ENCODE results near the gene CFAP91. TPM values are rescaled to one million over a fixed set of nuclear protein-coding genes. Genes with fewer than 3 reads are reported as not detected.

CFAP91 gene
- polyA plus RNA-seq, 4 donors: 0.43 to 3.2 TPM; not detected in 2

DNA sequence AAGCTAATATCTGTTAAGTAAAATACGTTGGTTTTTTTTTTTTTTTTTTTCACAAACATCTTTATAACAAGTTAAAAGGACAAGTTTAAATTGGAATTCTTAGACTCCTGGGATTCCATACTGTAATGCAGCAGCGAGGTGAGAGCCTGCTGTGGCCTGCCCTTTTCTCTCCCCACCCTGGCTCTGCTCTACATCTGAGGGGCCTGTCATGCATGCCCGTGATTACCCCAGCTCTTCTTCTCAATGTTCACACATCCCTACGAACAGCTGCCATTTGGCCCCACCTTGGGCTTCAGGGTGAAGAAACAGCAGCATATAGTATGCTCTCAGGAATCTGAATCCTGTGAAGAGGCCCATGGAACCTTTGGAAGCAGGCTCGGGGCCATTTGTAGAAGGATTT is 14.7 kb downstream of the CFAP91 start:
- H3K9me3 ChIP-seq (ENCODE audit: control insufficient read depth in 2 of 2, insufficient read depth in 1 of 2, low read depth in 1 of 2, low read length in 1 of 2): no peaks in the 10 kb centered on the region
- peak overlapping the region in 2 of 3 donors; percentile 52 to 57 for H3K27ac ChIP-seq (ENCODE audit: low read depth in 1 of 3, low read length in 2 of 3)
- peaks cover 0 to 18% (median 2%) of the 10 kb centered on the region in 3 donors for H3K4me1 ChIP-seq (ENCODE audit: control insufficient read depth in 3 of 3, insufficient read depth in 2 of 3, low read depth in 1 of 3, low read length in 2 of 3)
- FAIRE-seq (no peak), DNase-seq (peak in 1 of 2 donors; percentile 30)
- 40 to 67% (median 53%) methylated on average over 5 of the region's 5 CpGs for WGBS, 3 donors
- H3K36me3 ChIP-seq (ENCODE audit: control insufficient read depth in 3 of 3, insufficient read depth in 2 of 3, low read depth in 1 of 3, low read length in 3 of 3): no peaks in the 10 kb centered on the region
- H3K27me3 ChIP-seq (ENCODE audit: control insufficient read depth in 3 of 3, insufficient read depth in 3 of 3, low read length in 3 of 3): no peaks in the 10 kb centered on the region
- no peak overlapping the region for H3K4me3 ChIP-seq (ENCODE audit: low read depth in 1 of 3, low read length in 3 of 3)

- Histone ChIP-seq H3K9me3 (ENCODE audit: control insufficient read depth in 2 of 2, insufficient read depth in 1 of 2, low read depth in 1 of 2, low read length in 1 of 2) (no peaks in the 10 kb centered on the region), H3K36me3 (ENCODE audit: control insufficient read depth in 3 of 3, insufficient read depth in 2 of 3, low read depth in 1 of 3, low read length in 3 of 3) (no peaks in the 10 kb centered on the region), H3K27me3 (ENCODE audit: control insufficient read depth in 3 of 3, insufficient read depth in 3 of 3, low read length in 3 of 3) (no peaks in the 10 kb centered on the region), H3K27ac (ENCODE audit: low read depth in 1 of 3, low read length in 2 of 3) (no peak overlapping the region), H3K4me3 (ENCODE audit: low read depth in 1 of 3, low read length in 3 of 3) (no peak overlapping the region), H3K4me1 (ENCODE audit: control insufficient read depth in 3 of 3, insufficient read depth in 2 of 3, low read depth in 1 of 3, low read length in 2 of 3) (peaks cover 0 to 3% (median 0%) of the 10 kb centered on the region in 3 donors)
- FAIRE-seq (no peak), DNase-seq (no peak)
- 39 to 76% (median 55%) methylated on average over 2 of the region's 2 CpGs for WGBS, 3 donors
Observed at GRCh38 chr3:119723022-119723421, 20.2 kb downstream of the CFAP91 start.

DNA sequence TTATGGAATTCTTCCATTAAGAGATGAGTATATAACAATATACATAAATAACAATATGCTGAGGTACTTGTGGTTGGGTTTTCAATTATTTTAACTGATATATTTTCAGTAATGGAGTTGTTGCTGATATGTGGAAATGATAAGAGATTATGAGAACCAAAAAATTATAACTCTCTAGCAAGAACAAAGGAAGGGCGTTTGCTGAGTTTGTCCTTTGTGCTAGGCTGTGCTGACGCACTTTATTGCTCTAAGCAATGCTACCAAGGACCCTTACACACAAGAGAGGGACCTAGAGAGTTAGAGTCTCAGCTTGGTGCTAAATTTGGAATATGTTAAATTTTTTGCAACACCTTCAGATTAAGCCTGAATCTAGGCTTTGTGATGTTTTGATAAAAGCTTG is 24.1 kb downstream of the CFAP91 start:
- FAIRE-seq (no peak), DNase-seq (no peak)
- Histone ChIP-seq H3K9me3 (ENCODE audit: control insufficient read depth in 2 of 2, insufficient read depth in 1 of 2, low read depth in 1 of 2, low read length in 1 of 2) (no peaks in the 10 kb centered on the region), H3K27ac (ENCODE audit: low read depth in 1 of 3, low read length in 2 of 3) (no peak overlapping the region), H3K27me3 (ENCODE audit: control insufficient read depth in 3 of 3, insufficient read depth in 3 of 3, low read length in 3 of 3) (no peaks in the 10 kb centered on the region), H3K4me3 (ENCODE audit: low read depth in 1 of 3, low read length in 3 of 3) (no peak overlapping the region), H3K36me3 (ENCODE audit: control insufficient read depth in 3 of 3, insufficient read depth in 2 of 3, low read depth in 1 of 3, low read length in 3 of 3) (no peaks in the 10 kb centered on the region), H3K4me1 (ENCODE audit: control insufficient read depth in 3 of 3, insufficient read depth in 2 of 3, low read depth in 1 of 3, low read length in 2 of 3) (no peaks in the 10 kb centered on the region)
- 49 to 63% (median 57%) methylated on average over 2 of the region's 2 CpGs for WGBS, 3 donors

GRCh38 chr3:119729996-119730395 is 27.2 kb downstream of the CFAP91 start:
- H3K4me3 ChIP-seq (ENCODE audit: low read depth in 1 of 3, low read length in 3 of 3): no peak overlapping the region
- no peaks in the 10 kb centered on the region for H3K9me3 ChIP-seq (ENCODE audit: control insufficient read depth in 2 of 2, insufficient read depth in 1 of 2, low read depth in 1 of 2, low read length in 1 of 2)
- H3K36me3 ChIP-seq (ENCODE audit: control insufficient read depth in 3 of 3, insufficient read depth in 2 of 3, low read depth in 1 of 3, low read length in 3 of 3): no peaks in the 10 kb centered on the region
- no peaks in the 10 kb centered on the region for H3K4me1 ChIP-seq (ENCODE audit: control insufficient read depth in 3 of 3, insufficient read depth in 2 of 3, low read depth in 1 of 3, low read length in 2 of 3)
- H3K27me3 ChIP-seq (ENCODE audit: control insufficient read depth in 3 of 3, insufficient read depth in 3 of 3, low read length in 3 of 3): no peaks in the 10 kb centered on the region
- WGBS, 3 donors: 91 to 96% (median 93%) methylated on average over 6 of the region's 6 CpGs
- FAIRE-seq (no peak), DNase-seq (no peak)
- H3K27ac ChIP-seq (ENCODE audit: low read depth in 1 of 3, low read length in 2 of 3): no peak overlapping the region

DNA sequence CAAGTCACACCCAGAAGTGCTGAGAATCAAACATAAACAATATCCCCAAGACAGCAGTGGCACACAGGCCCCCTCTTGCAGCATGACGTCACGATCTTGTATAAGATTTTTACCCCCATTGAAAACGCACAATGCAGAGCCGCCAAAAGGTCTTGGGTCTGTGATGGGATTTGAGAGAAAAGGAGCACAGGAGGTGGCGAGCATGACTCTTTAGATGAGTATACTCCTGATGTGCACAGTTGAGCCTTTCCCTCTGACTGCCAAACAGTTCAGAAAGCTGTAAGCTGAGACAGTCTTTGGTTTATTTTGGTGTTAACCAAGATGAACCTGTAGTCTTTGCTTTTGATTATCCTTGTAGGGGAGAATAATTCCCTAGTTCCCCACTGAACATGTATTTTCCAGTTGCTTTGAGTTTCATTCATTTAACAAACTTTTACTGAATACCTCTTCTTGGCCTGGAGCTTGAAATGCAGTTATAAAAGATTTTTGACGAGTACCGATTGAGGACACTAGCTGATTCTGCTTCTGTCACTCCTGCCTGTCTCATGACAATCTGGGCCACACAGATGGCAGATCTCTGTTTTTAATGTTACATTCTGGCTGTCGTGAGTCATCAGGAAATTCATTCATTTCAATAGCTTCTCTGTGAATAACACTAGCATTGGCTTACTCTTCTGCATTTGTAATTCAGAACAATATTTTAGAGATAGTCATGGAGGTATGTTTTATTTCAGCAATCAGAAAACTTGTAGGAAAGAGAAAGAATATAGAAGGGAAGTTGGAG is 28.9 kb downstream of the CFAP91 start:
- Histone ChIP-seq H3K4me1 (ENCODE audit: control insufficient read depth in 3 of 3, insufficient read depth in 2 of 3, low read depth in 1 of 3, low read length in 2 of 3) (no peaks in the 10 kb centered on the region), H3K27me3 (ENCODE audit: control insufficient read depth in 3 of 3, insufficient read depth in 3 of 3, low read length in 3 of 3) (no peaks in the 10 kb centered on the region), H3K4me3 (ENCODE audit: low read depth in 1 of 3, low read length in 3 of 3) (no peak overlapping the region), H3K9me3 (ENCODE audit: control insufficient read depth in 2 of 2, insufficient read depth in 1 of 2, low read depth in 1 of 2, low read length in 1 of 2) (no peaks in the 10 kb centered on the region), H3K36me3 (ENCODE audit: control insufficient read depth in 3 of 3, insufficient read depth in 2 of 3, low read depth in 1 of 3, low read length in 3 of 3) (no peaks in the 10 kb centered on the region), H3K27ac (ENCODE audit: low read depth in 1 of 3, low read length in 2 of 3) (no peak overlapping the region)
- FAIRE-seq (no peak), DNase-seq (no peak)
- 84 to 93% (median 88%) methylated on average over 8 of the region's 8 CpGs for WGBS, 3 donors

GRCh38 chr3:119733812-119734211 is 31.0 kb downstream of the CFAP91 start:
- no peaks in the 10 kb centered on the region for H3K9me3 ChIP-seq (ENCODE audit: control insufficient read depth in 2 of 2, insufficient read depth in 1 of 2, low read depth in 1 of 2, low read length in 1 of 2)
- DNase-seq (no peak), FAIRE-seq (no peak)
- H3K4me3 ChIP-seq (ENCODE audit: low read depth in 1 of 3, low read length in 3 of 3): no peak overlapping the region
- no peaks in the 10 kb centered on the region for H3K4me1 ChIP-seq (ENCODE audit: control insufficient read depth in 3 of 3, insufficient read depth in 2 of 3, low read depth in 1 of 3, low read length in 2 of 3)
- no peak overlapping the region for H3K27ac ChIP-seq (ENCODE audit: low read depth in 1 of 3, low read length in 2 of 3)
- H3K36me3 ChIP-seq (ENCODE audit: control insufficient read depth in 3 of 3, insufficient read depth in 2 of 3, low read depth in 1 of 3, low read length in 3 of 3): no peaks in the 10 kb centered on the region
- no peaks in the 10 kb centered on the region for H3K27me3 ChIP-seq (ENCODE audit: control insufficient read depth in 3 of 3, insufficient read depth in 3 of 3, low read length in 3 of 3)
- WGBS, 3 donors: 86 to 92% (median 92%) methylated on average over 5 of the region's 5 CpGs

GRCh38 chr3:119738741-119739140 is 35.9 kb downstream of the CFAP91 start:
- Histone ChIP-seq H3K27ac (ENCODE audit: low read depth in 1 of 3, low read length in 2 of 3) (no peak overlapping the region), H3K36me3 (ENCODE audit: control insufficient read depth in 3 of 3, insufficient read depth in 2 of 3, low read depth in 1 of 3, low read length in 3 of 3) (no peaks in the 10 kb centered on the region), H3K27me3 (ENCODE audit: control insufficient read depth in 3 of 3, insufficient read depth in 3 of 3, low read length in 3 of 3) (no peaks in the 10 kb centered on the region), H3K9me3 (ENCODE audit: control insufficient read depth in 2 of 2, insufficient read depth in 1 of 2, low read depth in 1 of 2, low read length in 1 of 2) (no peaks in the 10 kb centered on the region), H3K4me1 (ENCODE audit: control insufficient read depth in 3 of 3, insufficient read depth in 2 of 3, low read depth in 1 of 3, low read length in 2 of 3) (no peaks in the 10 kb centered on the region), H3K4me3 (ENCODE audit: low read depth in 1 of 3, low read length in 3 of 3) (no peak overlapping the region)
- FAIRE-seq (no peak), DNase-seq (no peak)

- Histone ChIP-seq H3K9me3 (ENCODE audit: control insufficient read depth in 2 of 2, insufficient read depth in 1 of 2, low read depth in 1 of 2, low read length in 1 of 2) (no peaks in the 10 kb centered on the region), H3K27ac (ENCODE audit: low read depth in 1 of 3, low read length in 2 of 3) (no peak overlapping the region), H3K4me1 (ENCODE audit: control insufficient read depth in 3 of 3, insufficient read depth in 2 of 3, low read depth in 1 of 3, low read length in 2 of 3) (no peaks in the 10 kb centered on the region), H3K4me3 (ENCODE audit: low read depth in 1 of 3, low read length in 3 of 3) (no peak overlapping the region), H3K27me3 (ENCODE audit: control insufficient read depth in 3 of 3, insufficient read depth in 3 of 3, low read length in 3 of 3) (no peaks in the 10 kb centered on the region), H3K36me3 (ENCODE audit: control insufficient read depth in 3 of 3, insufficient read depth in 2 of 3, low read depth in 1 of 3, low read length in 3 of 3) (no peaks in the 10 kb centered on the region)
- WGBS, 3 donors: 79 to 87% (median 80%) methylated on average over 5 of the region's 5 CpGs
- DNase-seq (no peak), FAIRE-seq (no peak)
Observed at GRCh38 chr3:119741657-119742590, 39.1 kb downstream of the CFAP91 start.
